K562 (cell line): ENCODE measurements around the gene RNF181. TPM values are rescaled to one million over a fixed set of nuclear protein-coding genes. Genes with fewer than 3 reads are reported as not detected.

Experiments
- ATAC-seq: fragments of 200-7000 bp; cut with Tn5 transposase; 3 replicates; pipeline ENCODE4 v1.9.1; 2020; ENCODE audit warnings: moderate library complexity
- BruUV-seq: library from RNA; stranded (reverse); fragments of 400-500 nt; replicated peaks from 2 replicates; lab custom pipeline; 2021; lab: Mats Ljungman, UMichigan
- CTCF ChIA-PET: fragments of 300-600 bp; formaldehyde crosslinking; extraction: SDS; loops from one replicate; lab custom pipeline; 2021; ENCODE audit warnings: low intra/inter-chr PET ratio; lab: Yijun Ruan, JAX
- POLR2A ChIA-PET: fragments of 300-600, 350-650 bp; sonication (Branson Sonifier 250); formaldehyde crosslinking; extraction: SDS; loops from one replicate; lab custom pipeline; 2021; ENCODE audit warnings: antibody characterized with exemption, inconsistent platforms; lab: Yijun Ruan, JAX
- DNase-seq, 4 experiments: peaks; one replicate each; pipeline versions ENCODE4 v3.0.0 to v3.0.0-alpha.2; 2011 to 2018; ENCODE audit warnings: low spot score in 3 of 4, mixed read lengths in 3 of 4; ENCODE audit errors: extremely low read depth in 1 of 4
- FAIRE-seq: peaks from 2 replicates; lab custom pipeline; 2011; peaks lifted over from hg19 to GRCh38; lab: Jason Lieb, UNC
- H2AFZ ChIP-seq: 2 replicates; pipeline ENCODE4 v1.6.0; 2011; ENCODE audit warnings: low read depth, low read length, control low read depth, inconsistent platforms
- H3K27ac ChIP-seq: fragments of 200-600 bp; 3 replicates; pipeline ENCODE4 v1.8.0; 2011; ENCODE audit warnings: low read depth, mild to moderate bottlenecking, control low read depth, inconsistent platforms, low read length, moderate library complexity, mixed read lengths; ENCODE audit errors: extremely low read depth
- H3K27me3 ChIP-seq, 2 experiments: fragments of 300-600 bp in 1 of 2; 2 replicates in 1 of 2; 3 replicates in 1 of 2; pipeline versions ENCODE4 v1.6.0 to v1.8.0; 2011; ENCODE audit warnings: inconsistent platforms in 2 of 2, low read length in 2 of 2, mild to moderate bottlenecking in 1 of 2, mixed read lengths in 1 of 2, moderate library complexity in 1 of 2; ENCODE audit not compliant: control insufficient read depth in 2 of 2, insufficient read depth in 2 of 2
- H3K36me3 ChIP-seq: fragments of 300-600 bp; 3 replicates; pipeline ENCODE4 v1.8.0; 2011; ENCODE audit warnings: mild to moderate bottlenecking, low read length, inconsistent platforms; ENCODE audit not compliant: control insufficient read depth, insufficient read depth
- H3K4me1 ChIP-seq, 2 experiments: fragments of 200-600 bp in 1 of 2; replicated peaks in 1 of 2; 2 replicates in 1 of 2; 3 replicates in 1 of 2; pipeline versions ENCODE4 v1.5.1 to v1.8.0; 2011; ENCODE audit warnings: inconsistent platforms in 2 of 2, low read length in 2 of 2, mild to moderate bottlenecking in 1 of 2, mixed read lengths in 1 of 2, moderate library complexity in 1 of 2; ENCODE audit not compliant: control insufficient read depth in 2 of 2, insufficient read depth in 2 of 2
- H3K4me2 ChIP-seq: 2 replicates; pipeline ENCODE4 v1.6.1; 2011; ENCODE audit warnings: low read length, control low read depth, inconsistent platforms, mixed read lengths; ENCODE audit not compliant: insufficient read depth
- H3K4me3 ChIP-seq: fragments of 200-600 bp; sonication (generic), shearing (Covaris generic); 2 replicates; pipeline ENCODE4 v1.5.1; 2016; ENCODE audit warnings: control low read depth, inconsistent platforms
- H3K79me2 ChIP-seq: fragments of 200-600 bp; 3 replicates; pipeline ENCODE4 v1.8.0; 2011; ENCODE audit warnings: low read length, inconsistent platforms; ENCODE audit not compliant: control insufficient read depth, insufficient read depth
- H3K9ac ChIP-seq, 2 experiments: 2 replicates each; pipeline versions ENCODE4 v1.6.0 to v1.6.1; 2011; ENCODE audit warnings: low read depth in 2 of 2, low read length in 2 of 2, control low read depth in 1 of 2, inconsistent platforms in 1 of 2, mild to moderate bottlenecking in 1 of 2, mixed read lengths in 1 of 2; ENCODE audit not compliant: insufficient read depth in 1 of 2
- H3K9me1 ChIP-seq: one replicate; pipeline ENCODE4 v1.6.0; 2011; ENCODE audit warnings: inconsistent platforms, mild to moderate bottlenecking, low read length, moderate library complexity; ENCODE audit not compliant: control insufficient read depth, insufficient read depth
- H3K9me3 ChIP-seq: replicated peaks from 2 replicates; pipeline ENCODE4 v1.5.1; 2011; ENCODE audit warnings: low read depth, low read length, inconsistent platforms; ENCODE audit not compliant: control insufficient read depth, insufficient read depth
- H4K20me1 ChIP-seq: replicated peaks from 2 replicates; pipeline ENCODE4 v1.6.1; 2011; ENCODE audit warnings: low read length, inconsistent platforms, mixed read lengths; ENCODE audit not compliant: control insufficient read depth, insufficient read depth
- ARID1B ChIP-seq: fragments of 450-650 bp; IDR thresholded peaks from 2 replicates; pipeline ENCODE4 v1.6.1; 2016; ENCODE audit warnings: antibody characterized with exemption, mild to moderate bottlenecking, inconsistent platforms
- BRCA1 ChIP-seq, 2 experiments: fragments of 450-650 bp in 1 of 2; sonication (generic) in 1 of 2; formaldehyde crosslinking in 1 of 2; IDR thresholded peaks; 2 replicates each; pipeline versions ENCODE4 v1.5.0 to v1.6.1; 2017 to 2020; ENCODE audit warnings: mild to moderate bottlenecking in 1 of 2, missing genetic modification reagents in 1 of 2
- EGR1 ChIP-seq: fragments of 450-650 bp; conservative IDR thresholded peaks from 2 replicates; pipeline ENCODE4 v1.6.1; 2017; ENCODE audit warnings: mild to moderate bottlenecking
- KDM1A ChIP-seq, 2 experiments: fragments of 450-650 bp; IDR thresholded peaks; 2 replicates each; pipeline ENCODE4 v1.6.1; 2016; ENCODE audit warnings: mild to moderate bottlenecking in 2 of 2
- NFIC ChIP-seq: fragments of 450-650 bp; IDR thresholded peaks from 2 replicates; pipeline ENCODE4 v1.6.1; 2017; ENCODE audit warnings: mild to moderate bottlenecking, inconsistent platforms
- POLR2A ChIP-seq: fragments of 450-650 bp; conservative IDR thresholded peaks from 2 replicates; pipeline ENCODE4 v1.6.1; 2016
- SMAD4 ChIP-seq: fragments of 250-450 bp; sonication (Bioruptor Pico); conservative IDR thresholded peaks from 2 replicates; pipeline ENCODE4 v1.8.0; 2021; ENCODE audit warnings: inconsistent platforms, mild to moderate bottlenecking, moderate library complexity
- SRSF1 ChIP-seq: fragments of 200-400 bp; formaldehyde crosslinking; IDR thresholded peaks from 2 replicates; pipeline ENCODE4 v1.6.1; 2017; ENCODE audit warnings: mild to moderate bottlenecking, low read depth, low read length, moderate library complexity
- STAT5A ChIP-seq: IDR thresholded peaks from 2 replicates; pipeline ENCODE4 v1.6.1; 2012; ENCODE audit warnings: low read length, inconsistent platforms, borderline replicate concordance
- SUPT5H ChIP-seq: fragments of 450-650 bp; IDR thresholded peaks from 2 replicates; pipeline ENCODE4 v1.6.1; 2016
- TAF15 ChIP-seq: fragments of 200-400 bp; formaldehyde crosslinking; IDR thresholded peaks from 2 replicates; pipeline ENCODE4 v1.6.1; 2017; ENCODE audit warnings: mild to moderate bottlenecking, low read depth, low read length, moderate library complexity
- TAL1 ChIP-seq: fragments of 450-650 bp; IDR thresholded peaks from 2 replicates; pipeline ENCODE4 v1.6.1; 2016; ENCODE audit warnings: mild to moderate bottlenecking
- WGBS: fragments of 100-300 bp; shearing (Covaris generic); methylation state at CpG from one replicate; pipeline ENCODE4 v1.1.6; 2016; ENCODE audit warnings: low coverage, mixed read lengths; ENCODE audit not compliant: insufficient coverage; ENCODE audit errors: missing lambda C conversion rate; 5-methylcytosine and 5-hydroxymethylcytosine counted together
- in situ Hi-C: fragments of 300-500 bp; cut with MboI; formaldehyde crosslinking; loops from 4 replicates; pipeline ENCODE4 v1.15.0; 2018; ENCODE audit warnings: inconsistent platforms, mixed read lengths
- intact Hi-C: fragments of 100-400 bp; cut with micrococcal nuclease; formaldehyde crosslinking; loops from 2 replicates; pipeline ENCODE4 v1.14.2; 2022
- polyA plus RNA-seq, 8 experiments: library from polyadenylated mRNA; depleted of rRNA in 4 of 8; stranded (reverse) in 5 of 8; unstranded in 3 of 8; fragments of >200 nt; fragmentation: Nextera tagmentation in 2 of 8; fragmentation: Illumina TruSeq in 1 of 8; extraction: Ambion mirVana in 2 of 8; extraction: Trizol in 1 of 8; gene quantifications; 2 replicates each; pipeline versions ENCODE4 v1.2.1 to v1.2.3, GENCODE V29; 2011 to 2014; ENCODE audit warnings: inconsistent platforms in 1 of 8, missing spikeins in 1 of 8
- total RNA-seq, 7 experiments: library from RNA; depleted of rRNA in 6 of 7; stranded (reverse); fragments of >200 nt in 6 of 7; fragmentation: Illumina TruSeq in 2 of 7; extraction: Trizol in 2 of 7; gene quantifications; 2 replicates each; pipeline versions ENCODE4 v1.2.1 to v1.2.3, GENCODE V29; 2011 to 2021; ENCODE audit warnings: low replicate concordance in 1 of 7
- TF ChIP-seq, protein P1 (sequence below), 2 experiments: IDR thresholded peaks; 2 replicates each; pipeline ENCODE4 v1.6.1; 2011; ENCODE audit warnings: borderline replicate concordance in 1 of 2, control low read depth in 1 of 2, low read depth in 1 of 2, low read length in 1 of 2, mild to moderate bottlenecking in 1 of 2, mixed read lengths in 1 of 2, moderate library complexity in 1 of 2; ENCODE audit not compliant: insufficient read depth in 1 of 2, insufficient read length in 1 of 2, poor library complexity in 1 of 2, severe bottlenecking in 1 of 2; ENCODE audit errors: extremely low read depth in 1 of 2
- TF ChIP-seq, protein P2 (sequence below), 3 experiments: fragments of 200-800 bp in 1 of 3; sonication (Bioruptor generic) in 1 of 3; sonication (generic) in 1 of 3; formaldehyde crosslinking in 1 of 3; IDR thresholded peaks; 2 replicates each; pipeline versions ENCODE4 v1.6.1 to v1.8.0; 2016 to 2022; ENCODE audit warnings: mild to moderate bottlenecking in 2 of 3, missing compliant biosample characterization in 2 of 3, missing genetic modification characterization in 2 of 3, missing genetic modification reagents in 1 of 3

The RNF181 gene
- total and polyA plus RNA-seq, 9 of the 15 experiments (the other 6 are each of a cell fraction or from before 2014, with no cell fraction given): 139 to 492 (median 253) TPM

DNA sequence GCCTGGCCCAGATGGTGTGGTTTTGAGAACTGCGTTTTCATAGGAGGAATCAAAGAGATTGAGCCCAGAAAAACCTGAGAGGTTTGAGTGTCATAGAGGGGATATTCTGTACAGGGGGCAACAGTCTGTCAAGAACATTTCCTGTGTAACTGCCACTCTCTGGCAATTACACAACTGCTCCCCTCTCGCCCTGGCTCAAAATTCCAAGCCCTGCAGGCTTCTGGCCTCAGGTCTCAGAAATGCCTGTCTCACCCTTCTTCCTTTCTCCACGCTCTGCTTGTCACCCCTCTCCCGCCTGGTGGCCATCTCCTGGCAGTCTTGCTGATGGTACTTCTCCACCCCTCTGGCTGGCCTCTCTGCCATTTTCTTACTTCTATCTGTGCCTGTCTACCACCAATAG, 7.3 kb upstream of the RNF181 start:
- in situ Hi-C loops: no loop called here
- 60% methylated on average over 4 of the region's 4 CpGs for WGBS
- intact Hi-C loops: no loop called here
- ChIA-PET CTCF (no interaction called here), POLR2A (interaction anchor here (1.0 to 4.0 kb wide), 7 partner anchors 7 to 49 kb away, joined by 3 to 14 read pairs (median 6); partner anchors contain the start of genes MAT2A and RNF181)
- no TSS peak for BruUV-seq
- H4K20me1 ChIP-seq: no peaks in the 10 kb centered on the region
- no peak overlapping the region for H2AFZ ChIP-seq
- peaks cover 13% of the 10 kb centered on the region; the same call in 2 of the 3 replicates for H3K36me3 ChIP-seq
- H3K4me2 ChIP-seq: no peak overlapping the region; the same call in 1 of the 2 replicates
- ATAC-seq: no peak; the same call in 2 of the 3 replicates
- no peaks in the 10 kb centered on the region for H3K27me3 ChIP-seq
- H3K4me3 ChIP-seq: no peak overlapping the region
- no peak for DNase-seq
- no peaks in the 10 kb centered on the region; the same call in 2 of the 3 replicates for H3K79me2 ChIP-seq
- no peak overlapping the region for H3K27ac ChIP-seq
- H3K9me3 ChIP-seq: no peaks in the 10 kb centered on the region
- peaks cover 11% of the 10 kb centered on the region for H3K9me1 ChIP-seq
- H3K4me1 ChIP-seq: peaks cover 42 to 43% of the 10 kb centered on the region in 2 experiments
- TF ChIP-seq SUPT5H (0 out of 2 replicates have a peak, but pooled peaks have one; percentile 2), POLR2A (no peak), TAF15 (no peak)
- no peak for FAIRE-seq
- H3K9ac ChIP-seq: peak overlapping the region in 1 of 2 experiments; percentile 60; a peak in 1 of 4 replicates

DNA sequence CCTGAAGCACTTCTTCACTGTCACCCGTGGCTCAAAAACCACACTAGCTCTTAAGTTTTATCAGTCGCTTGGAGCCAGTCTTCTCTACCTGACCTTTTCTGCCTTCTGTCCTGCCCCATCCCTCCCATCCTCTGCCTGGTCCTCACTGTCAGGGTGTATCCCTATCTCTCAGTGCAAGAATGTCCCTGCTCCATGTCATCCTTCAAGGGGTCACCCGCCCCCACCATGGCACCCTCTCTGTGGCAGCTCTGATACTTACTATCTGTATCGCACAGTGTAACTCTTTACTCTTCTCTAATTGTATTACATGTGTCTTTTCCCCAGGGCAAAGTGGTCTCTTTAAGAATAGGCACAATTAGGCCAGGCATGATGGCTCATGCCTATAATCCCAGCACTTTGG, 6.9 kb upstream of the RNF181 start:
- no peak overlapping the region for H3K4me3 ChIP-seq
- H3K4me2 ChIP-seq: no peak overlapping the region; the same call in 1 of the 2 replicates
- H2AFZ ChIP-seq: no peak overlapping the region
- H3K9me1 ChIP-seq: peaks cover 11% of the 10 kb centered on the region
- ATAC-seq: peak; percentile 5
- H3K9me3 ChIP-seq: no peaks in the 10 kb centered on the region
- whole genome bisulfite sequencing: 17% methylated on average over 4 of the region's 4 CpGs
- intact Hi-C loops: no loop called here
- no peaks in the 10 kb centered on the region for H3K27me3 ChIP-seq
- no peak overlapping the region for H3K9ac ChIP-seq
- ChIA-PET CTCF (no interaction called here), POLR2A (interaction anchor here (1.1 to 4.0 kb wide), 5 partner anchors 8 to 50 kb away, joined by 3 to 14 read pairs (median 4); partner anchors contain the start of gene MAT2A)
- no peak overlapping the region for H3K27ac ChIP-seq
- peak in 3 of 4 experiments; percentile 36 to 80 (median 59) for DNase-seq
- in situ Hi-C loops: no loop called here
- no peaks in the 10 kb centered on the region for H4K20me1 ChIP-seq
- H3K36me3 ChIP-seq: peaks cover 9% of the 10 kb centered on the region; the same call in 2 of the 3 replicates
- BruUV-seq: no TSS peak
- peak; percentile 87 for FAIRE-seq
- H3K4me1 ChIP-seq: peaks cover 42 to 43% of the 10 kb centered on the region in 2 experiments
- H3K79me2 ChIP-seq: no peaks in the 10 kb centered on the region; the same call in 2 of the 3 replicates
- TF ChIP-seq TAL1 (peak; percentile 56; the same call in 1 of the 2 replicates), ARID1B (peak; percentile 68; the same call in 1 of the 2 replicates), SRSF1 (no peak), SMAD4 (CRISPR knock-in tag) (no peak), STAT5A (0 out of 2 replicates have a peak, but pooled peaks have one; percentile 41), NFIC (peak; percentile 58), EGR1 (peak; percentile 76), KDM1A (IDR thresholded peaks at IDR 0.05) (peak; percentile 70 to 74; a peak in 3 of 4 replicates), BRCA1 (IDR thresholded peaks at IDR 0.05) (no peak), BRCA1 (CRISPR knock-in tag; IDR thresholded peaks at IDR 0.05) (no peak)
- TF ChIP-seq, protein P1, sequence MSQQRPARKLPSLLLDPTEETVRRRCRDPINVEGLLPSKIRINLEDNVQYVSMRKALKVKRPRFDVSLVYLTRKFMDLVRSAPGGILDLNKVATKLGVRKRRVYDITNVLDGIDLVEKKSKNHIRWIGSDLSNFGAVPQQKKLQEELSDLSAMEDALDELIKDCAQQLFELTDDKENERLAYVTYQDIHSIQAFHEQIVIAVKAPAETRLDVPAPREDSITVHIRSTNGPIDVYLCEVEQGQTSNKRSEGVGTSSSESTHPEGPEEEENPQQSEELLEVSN (IDR thresholded peaks at IDR 0.05; ENCODE audit: borderline replicate concordance in 1 of 2, extremely low read depth in 1 of 2, insufficient read depth in 1 of 2, insufficient read length in 1 of 2, low read depth in 1 of 2, low read length in 1 of 2, poor library complexity in 1 of 2, severe bottlenecking in 1 of 2): no peak
- TF ChIP-seq, protein P2, sequence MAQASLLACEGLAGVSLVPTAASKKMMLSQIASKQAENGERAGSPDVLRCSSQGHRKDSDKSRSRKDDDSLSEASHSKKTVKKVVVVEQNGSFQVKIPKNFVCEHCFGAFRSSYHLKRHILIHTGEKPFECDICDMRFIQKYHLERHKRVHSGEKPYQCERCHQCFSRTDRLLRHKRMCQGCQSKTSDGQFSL (CRISPR knock-in tag; IDR thresholded peaks at IDR 0.05): no peak
- TF ChIP-seq, protein P2 (tag; IDR thresholded peaks at IDR 0.05): no peak
